GM10266 (cell line): ENCODE data around the gene TAC3.
"Not testable (repeated sequence)": the region's sequence is repeated elsewhere in the genome, so short reads cannot be mapped to it uniquely, and the experiment has no call there.

Experiments
- DNase-seq: peaks from one replicate; pipeline ENCODE4 v3.0.0; 2012; ENCODE audit errors: extremely low spot score
- TF ChIP-seq, protein P1 (sequence below): IDR thresholded peaks from 2 replicates; pipeline ENCODE4 v1.5.1; 2012; ENCODE audit warnings: mild to moderate bottlenecking, low read depth; ENCODE audit not compliant: control insufficient read depth, insufficient read depth; ENCODE audit errors: missing control alignments

The TAC3 gene

DNA sequence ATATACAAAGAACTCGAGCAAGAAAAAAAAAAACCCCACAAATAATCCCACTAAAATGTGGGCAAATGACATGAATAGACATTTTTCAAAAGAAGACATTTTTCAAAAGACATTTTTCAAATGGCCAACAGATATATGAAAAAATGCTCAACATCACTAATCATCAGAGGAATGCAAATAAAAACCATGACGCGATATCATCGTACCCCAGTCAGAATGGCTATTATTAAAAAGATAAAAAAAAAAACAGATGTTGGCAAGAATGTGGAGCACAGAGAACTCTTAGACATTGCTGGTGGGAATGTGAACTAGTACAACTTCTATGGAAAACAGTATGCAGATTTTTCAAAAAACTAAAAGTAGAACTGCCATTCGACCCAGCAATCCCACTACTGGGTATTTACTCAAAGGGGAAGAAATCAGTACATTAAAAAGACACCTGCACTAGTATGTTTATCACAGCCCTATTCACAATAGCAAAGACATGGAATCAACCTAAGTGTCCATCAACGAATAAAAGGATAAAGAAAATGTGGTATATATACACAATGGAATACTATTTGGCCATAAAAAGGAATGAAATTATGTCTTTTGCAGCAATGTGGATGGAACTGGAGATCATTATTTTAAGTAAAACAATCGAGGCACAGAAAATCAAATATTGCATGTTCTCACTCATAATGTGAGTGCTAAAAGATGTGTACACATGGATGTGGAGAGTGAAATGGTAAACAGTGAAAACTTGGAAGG lies 26.3 kb downstream of the TAC3 start:
- TF ChIP-seq, protein P1, sequence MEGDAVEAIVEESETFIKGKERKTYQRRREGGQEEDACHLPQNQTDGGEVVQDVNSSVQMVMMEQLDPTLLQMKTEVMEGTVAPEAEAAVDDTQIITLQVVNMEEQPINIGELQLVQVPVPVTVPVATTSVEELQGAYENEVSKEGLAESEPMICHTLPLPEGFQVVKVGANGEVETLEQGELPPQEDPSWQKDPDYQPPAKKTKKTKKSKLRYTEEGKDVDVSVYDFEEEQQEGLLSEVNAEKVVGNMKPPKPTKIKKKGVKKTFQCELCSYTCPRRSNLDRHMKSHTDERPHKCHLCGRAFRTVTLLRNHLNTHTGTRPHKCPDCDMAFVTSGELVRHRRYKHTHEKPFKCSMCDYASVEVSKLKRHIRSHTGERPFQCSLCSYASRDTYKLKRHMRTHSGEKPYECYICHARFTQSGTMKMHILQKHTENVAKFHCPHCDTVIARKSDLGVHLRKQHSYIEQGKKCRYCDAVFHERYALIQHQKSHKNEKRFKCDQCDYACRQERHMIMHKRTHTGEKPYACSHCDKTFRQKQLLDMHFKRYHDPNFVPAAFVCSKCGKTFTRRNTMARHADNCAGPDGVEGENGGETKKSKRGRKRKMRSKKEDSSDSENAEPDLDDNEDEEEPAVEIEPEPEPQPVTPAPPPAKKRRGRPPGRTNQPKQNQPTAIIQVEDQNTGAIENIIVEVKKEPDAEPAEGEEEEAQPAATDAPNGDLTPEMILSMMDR = no peak
- DNase-seq = no peak

DNA sequence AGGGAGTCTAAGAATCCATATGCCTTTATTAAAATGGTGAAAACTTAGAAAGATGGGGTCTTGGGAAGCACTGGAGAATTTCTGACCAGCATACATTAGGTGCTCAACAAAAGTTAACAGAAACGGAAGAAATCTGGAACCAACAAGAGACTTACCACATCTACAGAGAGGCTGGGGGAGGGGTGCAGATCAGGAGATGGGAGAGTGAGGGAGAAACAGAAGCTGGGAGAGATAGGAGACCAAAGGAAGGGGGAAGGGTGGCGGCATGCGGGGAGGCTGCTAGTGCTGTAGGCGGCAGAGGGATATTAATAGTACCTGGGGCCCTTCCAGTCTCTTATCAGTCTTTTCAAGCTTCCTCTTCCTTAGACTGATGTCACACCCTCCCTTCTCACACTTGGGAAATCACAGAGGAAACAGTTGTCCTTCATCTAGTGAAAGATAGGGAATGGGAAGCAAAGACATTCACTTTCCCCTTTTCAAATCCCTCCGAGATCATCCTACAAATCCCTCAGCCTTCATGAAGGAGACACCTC lies 28.1 kb downstream of the TAC3 start:
- TF ChIP-seq, protein P1 = no peak
- DNase-seq = no peak

DNA sequence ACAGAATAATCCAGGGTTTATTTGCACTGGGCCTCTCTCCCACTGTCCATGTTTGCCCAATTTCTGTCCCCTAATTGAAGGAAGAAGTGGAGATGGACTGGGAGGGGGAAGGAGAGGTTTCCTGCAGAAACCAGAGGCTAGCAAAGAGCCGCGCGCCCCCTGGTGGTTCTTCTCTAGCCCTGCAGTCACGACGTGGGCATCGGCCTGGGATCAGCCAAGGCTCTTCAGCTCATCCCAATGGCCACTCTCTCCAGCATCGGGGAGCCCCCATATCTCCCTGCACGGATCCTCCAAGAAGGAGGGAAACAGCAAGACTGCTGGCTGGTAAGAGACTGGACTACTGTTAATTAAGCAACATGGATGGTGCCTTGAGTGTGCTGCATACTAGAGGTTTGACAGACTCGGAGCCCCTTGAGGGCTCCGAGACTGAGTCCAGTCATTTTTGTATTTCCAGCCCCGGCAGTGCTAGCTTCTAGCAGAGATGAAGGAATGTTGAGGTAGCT lies 28.7 kb downstream of the TAC3 start:
- peak; percentile 75 for DNase-seq

DNA sequence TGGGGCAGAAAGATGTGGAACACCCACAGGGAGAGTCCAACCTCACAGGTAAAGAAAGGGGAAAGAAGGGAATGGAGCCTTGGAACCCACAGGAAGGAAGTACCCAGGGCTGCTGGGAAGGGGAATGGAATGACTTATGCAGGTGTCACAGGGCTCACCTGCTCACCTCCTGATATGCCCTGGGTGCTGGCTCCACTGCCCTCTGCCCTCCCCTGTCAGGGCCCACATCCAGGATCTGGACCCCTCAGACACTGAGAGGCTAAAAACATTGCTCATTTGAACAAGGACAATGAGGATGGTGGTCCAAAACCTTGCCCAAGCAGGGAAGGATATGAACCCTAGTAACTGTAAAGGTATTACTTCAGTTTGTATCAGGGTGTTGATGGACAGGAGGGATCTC lies 29.3 kb downstream of the TAC3 start:
- no peak for DNase-seq

More for the DNA sequence above, 28.7 kb downstream of the TAC3 start:
- TF ChIP-seq, protein P1 = peak; percentile 96

DNA sequence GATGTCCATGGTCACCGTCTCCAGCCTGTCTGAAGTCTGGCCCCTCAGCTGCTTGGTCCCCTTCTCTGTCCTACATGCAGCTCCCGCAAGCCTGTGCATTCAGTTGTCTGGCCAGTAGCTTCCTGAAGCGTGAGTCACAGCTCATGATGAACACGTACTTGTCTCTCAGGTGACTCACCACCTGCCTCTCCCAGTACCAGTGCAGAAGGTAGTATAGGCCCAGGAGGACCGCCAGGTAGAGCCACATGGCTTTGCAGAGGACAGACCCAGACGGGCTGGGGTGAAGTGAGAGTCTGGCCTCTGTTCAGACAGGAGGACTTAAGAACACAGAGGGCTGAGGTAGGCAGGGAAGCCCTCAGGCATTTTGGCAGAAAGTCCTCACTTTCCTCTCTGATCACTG lies 30.6 kb downstream of the TAC3 start:
- DNase-seq = not testable (repeated sequence)

More for the DNA sequence above, 29.3 kb downstream of the TAC3 start:
- TF ChIP-seq, protein P1 = no peak

DNA sequence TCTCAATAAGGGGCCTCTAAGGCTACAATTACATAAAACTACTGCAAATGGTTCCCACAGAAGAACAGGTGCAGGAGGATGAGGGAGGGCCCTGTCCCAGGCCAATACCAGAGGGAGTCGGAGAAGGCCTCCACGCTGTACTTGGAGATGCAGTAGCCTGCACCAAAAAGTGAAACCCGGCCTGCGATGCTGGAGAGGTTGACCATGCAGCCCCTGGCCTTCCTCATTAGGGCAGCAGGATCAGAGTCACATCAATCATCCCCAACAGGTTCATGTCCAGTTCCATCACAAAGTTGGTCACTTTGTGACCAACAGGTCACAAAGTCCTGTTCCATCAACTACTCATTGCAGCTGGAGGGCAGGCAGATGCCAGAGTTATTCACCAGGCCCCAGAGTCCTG lies 32.9 kb downstream of the TAC3 start:
- TF ChIP-seq, protein P1 = no peak
- DNase-seq = no peak

DNA sequence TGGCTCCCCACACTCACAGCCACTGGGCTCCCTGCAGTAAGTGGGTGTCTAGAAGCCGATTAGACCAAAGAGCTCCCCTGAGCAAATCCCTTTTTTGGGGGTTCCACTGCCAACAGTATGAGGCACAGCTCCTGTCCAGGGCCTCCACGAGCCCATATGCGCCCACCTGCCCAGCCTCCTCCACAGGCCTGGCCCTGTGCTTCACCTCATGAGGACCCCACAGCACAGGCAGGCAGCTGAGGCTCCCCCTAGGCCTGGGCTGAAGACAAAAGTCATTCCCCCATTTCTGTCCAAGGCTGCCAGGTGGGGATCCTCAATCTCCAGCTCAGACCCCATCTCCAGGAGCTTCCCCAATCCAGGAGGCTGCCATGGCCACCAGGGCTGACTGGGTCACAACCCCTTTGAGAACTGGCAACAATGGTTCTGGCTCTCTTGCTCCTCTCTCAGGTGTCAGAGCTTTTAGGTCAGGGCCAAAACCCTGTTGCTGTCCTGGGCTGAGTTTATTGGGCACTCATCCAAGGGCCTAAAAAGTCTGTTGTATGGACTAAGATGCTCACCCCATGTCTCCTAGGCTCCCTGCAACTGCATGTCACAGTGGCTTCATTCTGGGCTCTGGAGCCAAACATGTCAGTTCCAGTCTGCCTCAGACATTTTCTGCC lies 33.6 kb downstream of the TAC3 start:
- DNase-seq = not testable (repeated sequence)

DNA sequence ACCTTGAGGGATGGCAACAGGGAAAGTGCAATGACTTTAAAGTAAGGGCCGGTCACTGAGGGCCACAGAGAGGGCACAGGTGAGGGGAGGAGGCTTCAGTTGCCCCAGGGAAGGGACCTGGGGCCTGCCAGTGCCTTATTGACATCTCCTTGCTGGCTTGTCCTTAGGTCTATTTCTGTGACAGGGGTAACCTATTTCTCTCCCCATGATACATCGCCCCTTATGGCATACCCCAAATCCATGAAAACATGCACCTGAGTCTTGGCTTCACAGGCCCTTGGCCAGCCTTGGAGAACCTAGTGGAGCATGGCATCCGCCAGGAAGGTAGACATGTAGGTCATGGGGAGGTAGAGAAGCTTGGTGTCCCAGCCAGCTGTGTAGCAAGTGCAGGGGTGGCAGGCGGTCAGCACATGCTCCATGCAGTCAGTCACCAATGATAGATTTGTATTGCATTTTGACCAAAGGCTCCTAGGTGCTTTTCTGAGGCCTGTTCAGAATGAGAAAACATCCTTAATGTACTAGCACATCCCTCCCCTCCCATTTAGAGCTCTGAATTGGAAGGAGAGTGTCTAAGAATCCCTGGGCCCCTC lies 35.3 kb downstream of the TAC3 start:
- DNase-seq = no peak
- TF ChIP-seq, protein P1 = no peak
